ENCODE results near the gene CCDC142. TPM values are rescaled to one million over a fixed set of nuclear protein-coding genes. Genes with fewer than 3 reads are reported as not detected.

Gene CCDC142
- total and polyA plus RNA-seq, 9 donors = 3.7 to 31.1 (median 21.7) TPM

DNA sequence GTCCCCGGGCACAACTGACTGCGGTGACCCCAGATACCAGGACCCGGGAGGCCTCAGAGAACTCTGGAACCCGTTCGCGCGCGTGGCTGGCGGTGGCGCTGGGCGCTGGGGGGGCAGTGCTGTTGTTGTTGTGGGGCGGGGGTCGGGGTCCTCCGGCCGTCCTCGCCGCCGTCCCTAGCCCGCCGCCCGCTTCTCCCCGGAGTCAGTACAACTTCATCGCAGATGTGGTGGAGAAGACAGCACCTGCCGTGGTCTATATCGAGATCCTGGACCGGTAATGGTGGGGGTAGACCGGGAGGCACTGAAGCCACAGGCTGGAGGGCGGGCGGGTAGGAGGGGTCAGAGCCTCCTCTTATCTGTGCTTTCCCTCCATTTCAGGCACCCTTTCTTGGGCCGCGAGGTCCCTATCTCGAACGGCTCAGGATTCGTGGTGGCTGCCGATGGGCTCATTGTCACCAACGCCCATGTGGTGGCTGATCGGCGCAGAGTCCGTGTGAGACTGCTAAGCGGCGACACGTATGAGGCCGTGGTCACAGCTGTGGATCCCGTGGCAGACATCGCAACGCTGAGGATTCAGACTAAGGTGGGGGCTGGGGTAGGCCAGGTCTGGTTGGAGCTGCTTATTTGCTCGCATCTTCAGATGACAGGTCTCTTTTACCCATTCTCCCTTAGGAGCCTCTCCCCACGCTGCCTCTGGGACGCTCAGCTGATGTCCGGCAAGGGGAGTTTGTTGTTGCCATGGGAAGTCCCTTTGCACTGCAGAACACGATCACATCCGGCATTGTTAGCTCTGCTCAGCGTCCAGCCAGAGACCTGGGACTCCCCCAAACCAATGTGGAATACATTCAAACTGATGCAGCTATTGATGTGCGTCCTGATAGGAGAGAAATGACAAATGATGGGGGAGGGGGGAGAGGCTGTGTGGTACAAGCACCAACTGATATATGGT is 47.7 kb upstream of the CCDC142 start:
- intact Hi-C loops (cut with DNase I) = loop anchor here in 1 of 4 donors (5.0 kb wide), 1 partner anchor 48 kb away; the partner anchor contains the start of genes CCDC142 and TTC31
- DNase-seq = no peak
- WGBS, 3 donors = 1 to 2% (median 1%) methylated on average over 54 of the region's 54 CpGs
- H3K4me3 ChIP-seq = peak overlapping the region; percentile 92
- peaks cover 13% of the 10 kb centered on the region for H3K4me1 ChIP-seq (ENCODE audit: insufficient read depth)
- TF ChIP-seq, protein P1, sequence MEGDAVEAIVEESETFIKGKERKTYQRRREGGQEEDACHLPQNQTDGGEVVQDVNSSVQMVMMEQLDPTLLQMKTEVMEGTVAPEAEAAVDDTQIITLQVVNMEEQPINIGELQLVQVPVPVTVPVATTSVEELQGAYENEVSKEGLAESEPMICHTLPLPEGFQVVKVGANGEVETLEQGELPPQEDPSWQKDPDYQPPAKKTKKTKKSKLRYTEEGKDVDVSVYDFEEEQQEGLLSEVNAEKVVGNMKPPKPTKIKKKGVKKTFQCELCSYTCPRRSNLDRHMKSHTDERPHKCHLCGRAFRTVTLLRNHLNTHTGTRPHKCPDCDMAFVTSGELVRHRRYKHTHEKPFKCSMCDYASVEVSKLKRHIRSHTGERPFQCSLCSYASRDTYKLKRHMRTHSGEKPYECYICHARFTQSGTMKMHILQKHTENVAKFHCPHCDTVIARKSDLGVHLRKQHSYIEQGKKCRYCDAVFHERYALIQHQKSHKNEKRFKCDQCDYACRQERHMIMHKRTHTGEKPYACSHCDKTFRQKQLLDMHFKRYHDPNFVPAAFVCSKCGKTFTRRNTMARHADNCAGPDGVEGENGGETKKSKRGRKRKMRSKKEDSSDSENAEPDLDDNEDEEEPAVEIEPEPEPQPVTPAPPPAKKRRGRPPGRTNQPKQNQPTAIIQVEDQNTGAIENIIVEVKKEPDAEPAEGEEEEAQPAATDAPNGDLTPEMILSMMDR (IDR thresholded peaks at IDR 0.05) = no peak
- TF ChIP-seq EP300 (IDR thresholded peaks at IDR 0.05) (no peak), POLR2A (IDR thresholded peaks at IDR 0.05) (no peak)
- peak overlapping the region in 1 of 2 donors; percentile 58 for H3K27ac ChIP-seq
- H3K9me3 ChIP-seq = no peaks in the 10 kb centered on the region
- H3K36me3 ChIP-seq = no peaks in the 10 kb centered on the region
- no peaks in the 10 kb centered on the region for H3K27me3 ChIP-seq

- Histone ChIP-seq H3K9me3 (no peaks in the 10 kb centered on the region), H3K27ac (peak within 1 kb of the TSS in 1 of 2 donors; percentile 70), H3K27me3 (no peaks in the 10 kb centered on the region), H3K36me3 (no peaks in the 10 kb centered on the region), H3K4me3 (peak within 1 kb of the TSS; percentile 92), H3K4me1 (ENCODE audit: insufficient read depth) (peaks cover 13% of the 10 kb centered on the region)
- WGBS, 3 donors = 0 to 1% (median 1%) methylated on average over 71 to 87 of the region's 87 CpGs
- intact Hi-C loops (cut with DNase I) = loop anchor here in 1 of 4 donors (5.0 kb wide), 1 partner anchor 47 kb away; the partner anchor contains the start of genes CCDC142 and TTC31
- TF ChIP-seq, protein P1 (IDR thresholded peaks at IDR 0.05) = no peak
- TF ChIP-seq EP300 (IDR thresholded peaks at IDR 0.05) = peak; percentile 79
- TF ChIP-seq POLR2A (IDR thresholded peaks at IDR 0.05) = peak; percentile 85
- peak; percentile 96 to 98 (median 97) for DNase-seq
Measured at GRCh38 chr2:74529357-74530238, 46.8 kb upstream of the CCDC142 start, which contains the start of the genes AUP1 and HTRA2. Gene AUP1 (minus strand): TSS chr2:74529706. CDS start chr2:74529629, 77 bp downstream. Gene HTRA2 (plus strand): TSS chr2:74529933. CDS start chr2:74530007, 74 bp downstream.

DNA sequence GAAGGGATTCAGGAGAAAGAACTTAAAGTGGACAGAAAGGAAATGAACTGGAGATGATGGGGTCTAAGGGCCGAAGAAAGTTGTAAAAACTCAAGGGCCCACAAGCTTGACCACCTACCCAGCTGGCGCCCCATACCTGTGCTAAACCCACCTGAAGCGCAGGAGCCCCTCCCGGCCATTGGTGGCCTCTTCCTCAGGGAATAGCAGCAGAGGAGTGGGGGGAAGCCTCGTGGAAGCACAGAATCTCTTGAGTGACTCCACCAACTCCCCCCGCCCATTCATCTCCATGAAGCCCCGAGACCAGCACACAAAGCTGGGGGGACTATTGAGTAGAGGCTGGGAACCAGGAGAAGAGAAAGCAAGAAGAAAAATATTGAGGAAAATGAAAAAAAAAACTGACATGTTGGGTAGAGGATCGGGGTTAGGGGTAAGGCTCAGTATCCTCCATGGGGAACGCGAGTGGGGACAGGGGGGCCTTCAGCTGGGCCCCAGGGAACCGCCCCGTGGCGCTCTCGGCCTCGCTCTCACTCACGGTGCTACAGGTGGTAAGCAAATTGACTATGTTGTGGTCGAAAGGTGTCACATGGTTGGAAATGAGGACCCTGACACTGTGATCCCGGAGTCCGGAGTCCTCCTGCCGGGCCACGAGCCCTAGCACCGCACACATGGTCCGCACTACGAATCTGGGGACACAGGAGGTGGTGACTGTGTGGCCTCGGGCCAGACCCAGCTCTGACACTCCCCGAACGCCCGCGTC is 46.0 kb upstream of the CCDC142 start:
- TF ChIP-seq POLR2A (IDR thresholded peaks at IDR 0.05) (no peak), EP300 (IDR thresholded peaks at IDR 0.05) (no peak)
- TF ChIP-seq, protein P1 (IDR thresholded peaks at IDR 0.05) = no peak
- peak overlapping the region; percentile 92 for H3K4me3 ChIP-seq
- no peaks in the 10 kb centered on the region for H3K36me3 ChIP-seq
- no peak for DNase-seq
- 15 to 17% (median 16%) methylated on average over 27 to 29 of the region's 29 CpGs for WGBS, 3 donors
- H3K9me3 ChIP-seq = no peaks in the 10 kb centered on the region
- H3K27me3 ChIP-seq = no peaks in the 10 kb centered on the region
- H3K27ac ChIP-seq = peak overlapping the region in 1 of 2 donors; percentile 70
- peaks cover 13% of the 10 kb centered on the region for H3K4me1 ChIP-seq (ENCODE audit: insufficient read depth)
- intact Hi-C loops (cut with DNase I) = no loop called here
